ENCODE measurements around the gene OSBPL3.

OSBPL3 gene

DNA sequence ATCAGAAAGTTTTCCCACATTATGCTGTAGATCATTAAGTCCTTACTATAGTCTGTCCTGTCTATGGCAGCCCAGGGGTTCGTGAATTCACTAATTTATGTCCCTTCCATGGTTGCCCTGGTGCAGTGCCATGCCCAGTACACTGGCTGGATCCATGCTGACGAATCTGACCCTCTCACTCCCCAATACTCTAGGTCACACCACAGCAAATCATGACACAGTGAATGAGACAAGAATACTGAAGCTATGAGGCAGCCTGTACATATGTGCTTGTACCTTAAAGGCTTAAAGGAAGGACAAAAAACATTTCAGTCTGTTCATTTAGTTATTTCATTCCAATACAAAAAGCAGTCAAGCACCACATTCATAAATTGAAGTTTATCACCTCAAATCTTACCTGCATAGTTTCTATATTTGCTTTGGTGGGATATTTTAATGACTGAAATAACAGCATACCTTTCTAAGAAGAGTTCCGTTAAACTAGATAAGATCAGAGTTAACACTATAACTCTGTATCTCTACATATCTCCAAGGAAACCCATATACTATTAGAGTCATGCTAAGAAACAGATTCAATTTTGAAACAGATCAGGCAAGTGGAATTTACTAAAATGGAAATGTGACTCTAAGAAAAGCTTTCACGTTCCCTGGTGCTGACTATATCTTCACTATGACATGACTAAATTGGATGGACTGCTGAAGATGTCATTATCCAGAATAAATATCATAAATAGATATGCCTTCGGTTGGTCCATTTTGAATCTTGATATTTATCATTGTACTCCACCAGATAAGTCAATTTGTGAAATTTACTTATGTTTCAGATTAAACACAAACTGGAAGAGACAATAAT is 36.7 kb downstream of the OSBPL3 start (continued):
- TF ChIP-seq ZNF354C (tag by site-specific recombination; IDR thresholded peaks at IDR 0.05; ENCODE audit: borderline replicate concordance, low read depth) = no peak
- TF ChIP-seq SP3 (tag by site-specific recombination; IDR thresholded peaks at IDR 0.05) = no peak
- no peak for TF ChIP-seq ZNF292 (tag by site-specific recombination; IDR thresholded peaks at IDR 0.05; ENCODE audit: borderline replicate concordance, low read depth)

- Histone ChIP-seq H3K4me1 (ENCODE audit: control insufficient read depth, insufficient read depth, low read length) (no peaks in the 10 kb centered on the region), H3K36me3 (ENCODE audit: control insufficient read depth in 2 of 2, insufficient read depth in 1 of 2, low read length in 2 of 2) (no peaks in the 10 kb centered on the region), H3K9me3 (ENCODE audit: control insufficient read depth, insufficient read depth, low read depth, low read length) (no peaks in the 10 kb centered on the region), H3K27ac (ENCODE audit: extremely low read depth, low read depth, low read length) (no peak overlapping the region), H3K4me3 (ENCODE audit: low read depth, low read length) (no peak overlapping the region)
- CTCF ChIA-PET = interaction anchor here (0.6 to 1.0 kb wide), 4 partner anchors 9 to 121 kb away, joined by 3 to 6 read pairs (median 3); no protein-coding TSS in a partner anchor
- TF ChIP-seq GLI2 (tag by site-specific recombination; IDR thresholded peaks at IDR 0.05; ENCODE audit: borderline replicate concordance, low read depth) (no peak), ZNF132 (tag by site-specific recombination; IDR thresholded peaks at IDR 0.05; ENCODE audit: borderline replicate concordance) (no peak), ZNF629 (tag by site-specific recombination; IDR thresholded peaks at IDR 0.05) (no peak), ZNF623 (tag by site-specific recombination; IDR thresholded peaks at IDR 0.05) (no peak), ZNF169 (tag by site-specific recombination; IDR thresholded peaks at IDR 0.05) (no peak), ZBTB7A (tag by site-specific recombination; IDR thresholded peaks at IDR 0.05; ENCODE audit: low read depth) (no peak), ZNF664 (tag by site-specific recombination; IDR thresholded peaks at IDR 0.05) (no peak), ZNF843 (tag by site-specific recombination; IDR thresholded peaks at IDR 0.05) (no peak)
- TF ChIP-seq, protein P1, sequence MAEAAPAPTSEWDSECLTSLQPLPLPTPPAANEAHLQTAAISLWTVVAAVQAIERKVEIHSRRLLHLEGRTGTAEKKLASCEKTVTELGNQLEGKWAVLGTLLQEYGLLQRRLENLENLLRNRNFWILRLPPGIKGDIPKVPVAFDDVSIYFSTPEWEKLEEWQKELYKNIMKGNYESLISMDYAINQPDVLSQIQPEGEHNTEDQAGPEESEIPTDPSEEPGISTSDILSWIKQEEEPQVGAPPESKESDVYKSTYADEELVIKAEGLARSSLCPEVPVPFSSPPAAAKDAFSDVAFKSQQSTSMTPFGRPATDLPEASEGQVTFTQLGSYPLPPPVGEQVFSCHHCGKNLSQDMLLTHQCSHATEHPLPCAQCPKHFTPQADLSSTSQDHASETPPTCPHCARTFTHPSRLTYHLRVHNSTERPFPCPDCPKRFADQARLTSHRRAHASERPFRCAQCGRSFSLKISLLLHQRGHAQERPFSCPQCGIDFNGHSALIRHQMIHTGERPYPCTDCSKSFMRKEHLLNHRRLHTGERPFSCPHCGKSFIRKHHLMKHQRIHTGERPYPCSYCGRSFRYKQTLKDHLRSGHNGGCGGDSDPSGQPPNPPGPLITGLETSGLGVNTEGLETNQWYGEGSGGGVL (tag by site-specific recombination; IDR thresholded peaks at IDR 0.05) = no peak
- POLR2A ChIA-PET = interaction anchor here (0.9 kb wide), 1 partner anchor 36 kb away, joined by 3 read pairs; no protein-coding TSS in a partner anchor
Observed at GRCh38 chr7:24942226-24942625, 37.8 kb downstream of the OSBPL3 start.

GRCh38 chr7:24939416-24939815 is 40.6 kb downstream of the OSBPL3 start:
- Histone ChIP-seq H3K27ac (ENCODE audit: extremely low read depth, low read depth, low read length) (no peak overlapping the region), H3K9me3 (ENCODE audit: control insufficient read depth, insufficient read depth, low read depth, low read length) (no peaks in the 10 kb centered on the region), H3K36me3 (ENCODE audit: control insufficient read depth in 2 of 2, insufficient read depth in 1 of 2, low read length in 2 of 2) (no peaks in the 10 kb centered on the region), H3K4me3 (ENCODE audit: low read depth, low read length) (no peak overlapping the region), H3K4me1 (ENCODE audit: control insufficient read depth, insufficient read depth, low read length) (no peaks in the 10 kb centered on the region)
- ChIA-PET POLR2A (no interaction called here), CTCF (no interaction called here)
- TF ChIP-seq ZNF184 (tag by site-specific recombination; IDR thresholded peaks at IDR 0.05) (no peak), ATF2 (tag by site-specific recombination; IDR thresholded peaks at IDR 0.05; ENCODE audit: low read depth) (no peak), ZFHX2 (tag by site-specific recombination; conservative IDR thresholded peaks at IDR 0.05) (no peak), ZNF26 (tag by site-specific recombination; IDR thresholded peaks at IDR 0.05) (no peak), ZNF335 (tag by site-specific recombination; conservative IDR thresholded peaks at IDR 0.05) (no peak), SCRT1 (tag by site-specific recombination; IDR thresholded peaks at IDR 0.05; ENCODE audit: borderline replicate concordance) (no peak), ZNF366 (tag by site-specific recombination; conservative IDR thresholded peaks at IDR 0.05) (no peak)
- TF ChIP-seq, protein P2, sequence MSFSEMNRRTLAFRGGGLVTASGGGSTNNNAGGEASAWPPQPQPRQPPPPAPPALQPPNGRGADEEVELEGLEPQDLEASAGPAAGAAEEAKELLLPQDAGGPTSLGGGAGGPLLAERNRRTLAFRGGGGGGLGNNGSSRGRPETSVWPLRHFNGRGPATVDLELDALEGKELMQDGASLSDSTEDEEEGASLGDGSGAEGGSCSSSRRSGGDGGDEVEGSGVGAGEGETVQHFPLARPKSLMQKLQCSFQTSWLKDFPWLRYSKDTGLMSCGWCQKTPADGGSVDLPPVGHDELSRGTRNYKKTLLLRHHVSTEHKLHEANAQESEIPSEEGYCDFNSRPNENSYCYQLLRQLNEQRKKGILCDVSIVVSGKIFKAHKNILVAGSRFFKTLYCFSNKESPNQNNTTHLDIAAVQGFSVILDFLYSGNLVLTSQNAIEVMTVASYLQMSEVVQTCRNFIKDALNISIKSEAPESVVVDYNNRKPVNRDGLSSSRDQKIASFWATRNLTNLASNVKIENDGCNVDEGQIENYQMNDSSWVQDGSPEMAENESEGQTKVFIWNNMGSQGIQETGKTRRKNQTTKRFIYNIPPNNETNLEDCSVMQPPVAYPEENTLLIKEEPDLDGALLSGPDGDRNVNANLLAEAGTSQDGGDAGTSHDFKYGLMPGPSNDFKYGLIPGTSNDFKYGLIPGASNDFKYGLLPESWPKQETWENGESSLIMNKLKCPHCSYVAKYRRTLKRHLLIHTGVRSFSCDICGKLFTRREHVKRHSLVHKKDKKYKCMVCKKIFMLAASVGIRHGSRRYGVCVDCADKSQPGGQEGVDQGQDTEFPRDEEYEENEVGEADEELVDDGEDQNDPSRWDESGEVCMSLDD (tag by site-specific recombination; IDR thresholded peaks at IDR 0.05) = no peak
- TF ChIP-seq, protein P3, sequence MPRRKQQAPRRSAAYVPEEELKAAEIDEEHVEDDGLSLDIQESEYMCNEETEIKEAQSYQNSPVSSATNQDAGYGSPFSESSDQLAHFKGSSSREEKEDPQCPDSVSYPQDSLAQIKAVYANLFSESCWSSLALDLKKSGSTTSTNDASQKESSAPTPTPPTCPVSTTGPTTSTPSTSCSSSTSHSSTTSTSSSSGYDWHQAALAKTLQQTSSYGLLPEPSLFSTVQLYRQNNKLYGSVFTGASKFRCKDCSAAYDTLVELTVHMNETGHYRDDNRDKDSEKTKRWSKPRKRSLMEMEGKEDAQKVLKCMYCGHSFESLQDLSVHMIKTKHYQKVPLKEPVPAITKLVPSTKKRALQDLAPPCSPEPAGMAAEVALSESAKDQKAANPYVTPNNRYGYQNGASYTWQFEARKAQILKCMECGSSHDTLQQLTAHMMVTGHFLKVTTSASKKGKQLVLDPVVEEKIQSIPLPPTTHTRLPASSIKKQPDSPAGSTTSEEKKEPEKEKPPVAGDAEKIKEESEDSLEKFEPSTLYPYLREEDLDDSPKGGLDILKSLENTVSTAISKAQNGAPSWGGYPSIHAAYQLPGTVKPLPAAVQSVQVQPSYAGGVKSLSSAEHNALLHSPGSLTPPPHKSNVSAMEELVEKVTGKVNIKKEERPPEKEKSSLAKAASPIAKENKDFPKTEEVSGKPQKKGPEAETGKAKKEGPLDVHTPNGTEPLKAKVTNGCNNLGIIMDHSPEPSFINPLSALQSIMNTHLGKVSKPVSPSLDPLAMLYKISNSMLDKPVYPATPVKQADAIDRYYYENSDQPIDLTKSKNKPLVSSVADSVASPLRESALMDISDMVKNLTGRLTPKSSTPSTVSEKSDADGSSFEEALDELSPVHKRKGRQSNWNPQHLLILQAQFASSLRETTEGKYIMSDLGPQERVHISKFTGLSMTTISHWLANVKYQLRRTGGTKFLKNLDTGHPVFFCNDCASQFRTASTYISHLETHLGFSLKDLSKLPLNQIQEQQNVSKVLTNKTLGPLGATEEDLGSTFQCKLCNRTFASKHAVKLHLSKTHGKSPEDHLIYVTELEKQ (tag by site-specific recombination; IDR thresholded peaks at IDR 0.05; ENCODE audit: borderline replicate concordance) = no peak

All from HEK293 (cell line).